Stimulated activated CD4-positive, alpha-beta T cell treated with anti-CD3 and anti-CD28 coated beads, Interleukin-4, amount 100 ng/mL, for 1 hour (primary cell): Measurements from ENCODE around the gene ADGRG3.

Experiments
- DNase-seq: peaks from one replicate; pipeline ENCODE4 v3.0.0-alpha.2; 2020

Gene ADGRG3

GRCh38 chr16:57668263-57668571 lies at the start of gene ADGRG3:
TSS of gene ADGRG3 (plus strand) at chr16:57668306. CDS start at chr16:57668348, 42 bp downstream.
- no peak for DNase-seq

DNA sequence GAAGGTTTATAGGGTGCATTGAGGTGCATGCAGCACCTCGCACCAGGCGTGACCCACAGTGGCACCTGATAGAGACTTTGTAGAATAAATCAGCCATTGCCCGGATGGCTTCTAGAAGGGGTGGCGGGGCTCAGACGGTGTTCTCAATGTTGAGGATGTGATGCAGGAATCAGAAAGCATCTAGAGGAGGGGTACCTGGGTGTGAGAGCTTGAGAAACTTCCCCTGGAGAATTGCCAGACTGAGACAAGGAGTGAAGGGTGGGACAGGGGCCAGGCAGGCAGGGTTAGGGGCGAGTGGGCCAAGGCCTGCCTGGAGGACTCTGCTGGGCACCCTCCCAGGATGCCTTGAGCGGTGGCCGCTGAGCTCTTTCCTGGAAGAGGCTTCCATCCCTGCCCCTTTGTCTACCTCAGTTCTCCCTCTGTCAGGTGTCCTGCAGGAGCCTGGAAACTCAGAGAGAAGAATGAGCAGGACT lies 48.9 kb upstream of the ADGRG3 start:
- no peak for DNase-seq

- DNase-seq, result no peak
Observed at GRCh38 chr16:57619606-57620334, 48.3 kb upstream of the ADGRG3 start.

GRCh38 chr16:57620335-57621231 lies 47.5 kb upstream of the ADGRG3 start:
- DNase-seq, result no peak

GRCh38 chr16:57621521-57622271 lies 46.4 kb upstream of the ADGRG3 start:
- no peak for DNase-seq

DNA sequence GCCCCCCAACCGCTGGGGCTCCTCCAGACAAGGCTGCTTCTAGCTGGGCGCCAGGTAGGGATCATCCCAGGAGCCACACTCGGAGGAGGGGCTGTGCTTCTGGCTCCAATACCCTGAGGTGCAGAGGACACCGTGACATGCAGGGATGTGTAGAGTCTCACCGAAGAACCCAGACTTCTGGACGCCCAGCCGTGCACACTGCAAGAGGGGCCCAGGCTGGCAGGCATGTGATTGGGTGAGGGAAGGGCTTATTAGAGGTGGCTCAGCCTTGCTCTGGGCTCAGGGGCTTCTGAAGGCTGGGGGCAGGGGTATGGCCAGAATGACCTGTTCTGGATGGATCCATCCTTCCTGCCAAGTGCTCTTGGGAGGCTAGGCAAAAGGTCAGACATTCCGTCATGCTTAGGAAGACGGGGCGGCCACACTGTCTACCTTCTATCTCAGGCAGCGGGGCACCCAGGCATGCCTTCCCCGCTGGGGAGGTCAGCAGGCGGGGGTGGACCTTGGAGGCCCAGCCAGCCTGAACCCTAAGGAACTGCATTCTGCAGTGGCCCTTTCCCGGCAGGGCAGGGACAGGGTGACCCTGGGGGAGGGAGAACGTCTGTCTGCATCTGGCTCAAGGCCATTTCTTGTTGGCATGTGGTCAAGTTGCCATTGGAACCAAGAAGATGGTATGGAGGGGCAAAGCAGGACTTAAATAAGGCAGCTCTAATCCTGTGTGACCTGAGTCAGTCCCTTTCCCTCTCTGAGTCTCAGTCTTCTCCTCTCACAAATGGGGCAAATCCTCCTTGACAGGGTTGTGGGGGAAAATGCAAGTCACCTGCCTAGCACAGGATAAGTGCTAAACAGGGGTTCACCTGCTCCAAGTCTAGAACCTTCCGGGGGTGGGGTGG lies 45.5 kb upstream of the ADGRG3 start:
- no peak for DNase-seq

- DNase-seq, result no peak
Observed at GRCh38 chr16:57623251-57624043, 44.7 kb upstream of the ADGRG3 start.

- DNase-seq, result no peak
Observed at GRCh38 chr16:57624044-57624688, 43.9 kb upstream of the ADGRG3 start.

GRCh38 chr16:57624806-57625500 lies 43.2 kb upstream of the ADGRG3 start:
- no peak for DNase-seq

DNA sequence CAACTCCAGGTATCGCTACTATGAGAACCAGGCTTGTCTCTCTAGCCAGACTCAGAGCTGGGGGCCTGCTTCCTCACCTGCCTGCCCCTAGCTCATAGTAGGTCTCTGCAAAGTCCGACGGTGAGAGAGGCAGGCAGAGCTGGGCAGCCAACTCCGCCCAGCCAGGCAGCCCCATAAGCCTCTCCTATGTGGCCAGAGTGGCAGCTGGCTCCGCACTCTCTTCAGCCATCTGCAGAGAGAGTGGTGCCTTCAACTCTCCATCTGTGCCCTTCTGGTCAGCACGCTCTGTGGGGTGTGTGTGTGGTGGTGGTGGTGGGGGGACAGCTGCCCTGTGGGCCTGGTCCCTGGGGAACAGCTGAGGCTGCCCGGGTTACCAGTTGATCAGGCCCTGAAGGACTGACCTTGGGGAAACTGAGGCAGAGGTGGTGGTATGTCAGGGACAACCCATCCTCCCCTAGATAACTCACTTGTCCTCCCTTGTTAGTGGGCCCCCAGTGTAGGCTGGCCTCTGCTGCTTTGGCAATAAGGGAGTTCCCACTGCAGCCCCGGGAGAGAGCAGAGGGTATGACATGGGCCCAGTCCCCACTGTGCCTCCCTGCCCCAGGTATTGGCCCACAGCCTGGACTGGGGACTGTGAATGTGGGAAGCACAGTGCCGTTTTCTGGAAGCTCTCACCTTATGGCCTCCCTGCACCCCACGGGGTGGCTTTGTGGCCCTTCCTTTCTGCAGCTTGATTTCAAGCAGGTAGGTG lies 41.5 kb upstream of the ADGRG3 start:
- no peak for DNase-seq

- no peak for DNase-seq
Observed at GRCh38 chr16:57627184-57627871, 40.8 kb upstream of the ADGRG3 start.

GRCh38 chr16:57628008-57628781 lies 39.9 kb upstream of the ADGRG3 start, which contains the start of gene ADGRG1:
TSS of gene ADGRG1 (plus strand) at chr16:57628630. CDS start at chr16:57650288, 21,658 bp downstream.
- peak; percentile 60 for DNase-seq

- DNase-seq, result no peak
Observed at GRCh38 chr16:57628783-57629293, 39.3 kb upstream of the ADGRG3 start.

GRCh38 chr16:57629516-57630406 lies 38.3 kb upstream of the ADGRG3 start:
- no peak for DNase-seq

DNA sequence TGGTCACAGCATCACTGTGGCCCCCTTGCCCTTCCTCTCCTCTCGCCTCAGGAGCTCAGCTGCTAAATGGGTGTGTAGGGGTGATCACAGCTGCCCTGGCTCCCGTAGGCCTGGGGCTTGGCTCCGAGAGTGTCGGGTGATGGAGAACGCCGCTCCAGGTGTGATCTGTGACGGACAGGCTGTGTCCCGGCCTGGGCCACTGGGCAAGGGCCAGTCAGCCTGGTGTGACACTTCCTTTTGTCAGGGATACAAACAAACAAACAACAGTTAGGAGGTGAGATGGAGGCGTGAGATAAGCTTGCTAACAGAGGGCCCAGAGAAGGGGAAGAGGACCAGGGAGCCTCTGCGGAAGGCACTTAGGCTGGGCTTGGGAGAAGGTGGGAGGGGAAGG lies 37.7 kb upstream of the ADGRG3 start:
- no peak for DNase-seq
